PC-3 (cell line): ENCODE data around the gene ADD3.

ENCODE experiments used
- EZH2 ChIP-seq: fragments of 300-600 bp; sonication (generic); IDR thresholded peaks from one replicate; pipeline ENCODE4 v1.6.1; 2017; ENCODE audit warnings: antibody characterized with exemption, mild to moderate bottlenecking, low read length; ENCODE audit not compliant: unreplicated experiment
- TF ChIP-seq, protein P1 (sequence below): fragments of 300-600 bp; sonication (generic); conservative IDR thresholded peaks from 2 replicates; pipeline ENCODE4 v1.5.1; 2017; ENCODE audit warnings: antibody characterized with exemption, low read depth, mild to moderate bottlenecking, low read length

DNA sequence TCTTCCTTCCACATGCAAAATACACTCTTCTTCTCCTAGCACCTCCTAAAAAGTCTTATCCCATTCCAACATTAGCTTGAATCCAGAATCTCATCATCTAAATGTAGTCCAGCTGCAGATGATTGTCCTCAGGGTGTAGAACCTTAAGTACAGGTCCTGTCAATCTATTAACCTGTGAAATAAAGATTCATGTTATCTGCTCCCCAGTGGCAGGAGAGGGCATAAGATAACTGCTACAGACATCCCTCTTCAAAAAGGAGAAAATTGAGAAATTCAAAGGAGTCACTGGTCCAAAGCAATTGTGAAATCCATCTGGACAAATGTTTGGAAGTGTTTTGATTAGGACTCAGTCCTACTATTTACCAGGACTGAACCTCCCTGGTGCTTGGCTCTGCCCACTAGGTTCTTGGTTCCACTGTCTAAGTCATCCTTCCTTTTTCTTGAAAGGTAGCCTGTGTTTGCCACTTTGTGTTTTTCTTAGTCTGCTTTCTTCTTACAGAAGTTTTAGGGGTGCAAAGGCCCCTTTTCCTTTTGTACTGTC, 96.2 kb downstream of the ADD3 start:
- TF ChIP-seq, protein P1, sequence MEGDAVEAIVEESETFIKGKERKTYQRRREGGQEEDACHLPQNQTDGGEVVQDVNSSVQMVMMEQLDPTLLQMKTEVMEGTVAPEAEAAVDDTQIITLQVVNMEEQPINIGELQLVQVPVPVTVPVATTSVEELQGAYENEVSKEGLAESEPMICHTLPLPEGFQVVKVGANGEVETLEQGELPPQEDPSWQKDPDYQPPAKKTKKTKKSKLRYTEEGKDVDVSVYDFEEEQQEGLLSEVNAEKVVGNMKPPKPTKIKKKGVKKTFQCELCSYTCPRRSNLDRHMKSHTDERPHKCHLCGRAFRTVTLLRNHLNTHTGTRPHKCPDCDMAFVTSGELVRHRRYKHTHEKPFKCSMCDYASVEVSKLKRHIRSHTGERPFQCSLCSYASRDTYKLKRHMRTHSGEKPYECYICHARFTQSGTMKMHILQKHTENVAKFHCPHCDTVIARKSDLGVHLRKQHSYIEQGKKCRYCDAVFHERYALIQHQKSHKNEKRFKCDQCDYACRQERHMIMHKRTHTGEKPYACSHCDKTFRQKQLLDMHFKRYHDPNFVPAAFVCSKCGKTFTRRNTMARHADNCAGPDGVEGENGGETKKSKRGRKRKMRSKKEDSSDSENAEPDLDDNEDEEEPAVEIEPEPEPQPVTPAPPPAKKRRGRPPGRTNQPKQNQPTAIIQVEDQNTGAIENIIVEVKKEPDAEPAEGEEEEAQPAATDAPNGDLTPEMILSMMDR, result no peak
- no peak for TF ChIP-seq EZH2
